HG02759 (cell line): ENCODE measurements around the gene PEAK3.

ENCODE experiments used
- ATAC-seq: cut with Tn5 transposase; IDR thresholded peaks from one replicate; pipeline ENCODE4 v1.9.1; 2021; ENCODE audit warnings: mild to moderate bottlenecking, moderate library complexity; ENCODE audit not compliant: unreplicated experiment

PEAK3 gene

GRCh38 chr19:2226051-2226839, 55.7 kb downstream of the PEAK3 start:
- ATAC-seq = no peak

DNA sequence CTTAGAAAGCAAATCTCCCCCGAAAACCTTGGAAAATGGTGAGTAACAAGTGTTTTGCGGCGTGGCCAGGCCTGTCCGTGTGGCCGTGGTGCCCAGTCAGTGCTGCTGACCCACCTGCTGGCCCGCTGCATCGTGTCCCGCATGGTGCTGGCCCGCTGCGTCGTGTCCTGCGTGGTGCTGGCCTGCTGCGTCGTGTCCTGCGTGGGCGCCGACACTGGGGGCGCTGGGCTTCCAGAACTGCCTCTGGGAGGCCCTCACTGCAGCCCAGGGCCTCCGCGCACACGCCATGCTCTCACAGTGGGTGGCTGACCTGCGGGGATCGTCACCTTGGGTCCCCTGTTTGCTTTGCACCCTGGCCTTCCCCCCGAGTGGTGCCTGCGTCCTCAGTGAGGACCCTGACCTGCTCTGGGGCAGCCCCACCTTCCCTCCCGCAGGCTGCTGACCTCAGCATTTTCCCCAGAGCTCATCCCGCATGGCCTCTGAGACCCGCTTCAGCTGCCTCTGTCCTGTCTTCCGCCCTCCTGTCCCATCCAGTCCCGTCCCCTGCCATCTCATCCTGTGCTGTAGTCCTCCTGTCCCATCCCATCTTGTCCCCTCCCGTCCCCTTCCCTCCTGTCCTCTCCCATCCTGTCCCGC, 56.4 kb downstream of the PEAK3 start:
- ATAC-seq = no peak

GRCh38 chr19:2224754-2225349, 57.1 kb downstream of the PEAK3 start:
- ATAC-seq = no peak
